GM21576 (cell line): Measurements from ENCODE around the gene RNU6-9.
"Not testable (repeated sequence)": the region's sequence is repeated elsewhere in the genome, so short reads cannot be mapped to it uniquely, and the experiment has no call there.

Experiments
- ATAC-seq: cut with Tn5 transposase; IDR thresholded peaks from one replicate; pipeline ENCODE4 v1.9.1; 2021; ENCODE audit warnings: mild to moderate bottlenecking, moderate library complexity; ENCODE audit not compliant: unreplicated experiment

The RNU6-9 gene

DNA sequence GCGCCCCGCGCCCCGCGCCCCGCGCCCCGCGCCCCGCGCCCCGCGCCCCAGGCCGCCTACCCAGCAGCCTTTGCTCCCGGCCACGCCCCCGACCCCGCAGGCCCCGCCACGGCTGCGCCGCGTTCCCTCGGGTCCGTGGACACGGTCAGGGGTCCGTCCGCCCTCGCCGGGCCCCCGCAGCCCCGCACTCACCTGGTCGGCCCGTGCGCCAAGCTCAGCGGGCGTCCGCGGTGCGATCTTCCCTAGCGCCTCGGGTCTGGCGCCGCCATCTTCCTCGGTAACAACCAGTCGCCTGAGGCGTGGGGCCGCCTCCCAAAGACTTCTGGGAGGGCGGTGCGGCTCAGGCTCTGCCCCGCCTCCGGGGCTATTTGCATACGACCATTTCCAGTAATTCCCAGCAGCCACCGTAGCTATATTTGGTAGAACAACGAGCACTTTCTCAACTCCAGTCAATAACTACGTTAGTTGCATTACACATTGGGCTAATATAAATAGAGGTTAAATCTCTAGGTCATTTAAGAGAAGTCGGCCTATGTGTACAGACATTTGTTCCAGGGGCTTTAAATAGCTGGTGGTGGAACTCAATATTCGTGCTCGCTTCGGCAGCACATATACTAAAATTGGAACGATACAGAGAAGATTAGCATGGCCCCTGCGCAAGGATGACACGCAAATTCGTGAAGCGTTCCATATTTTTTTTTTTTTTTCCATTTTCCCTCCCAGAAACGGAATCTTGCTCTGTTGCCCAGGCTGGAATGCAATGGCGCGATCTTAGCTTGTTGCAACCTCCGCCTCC, at the start of gene RNU6-9, which contains the start of gene MED16:
RNU6-9 (plus strand) TSS at position 591 of the 796 bp plus-strand sequence.
MED16 (minus strand) TSS at position 294 of the 796 bp plus-strand sequence. CDS start 2,056 bp downstream, outside the sequence.
- peak; percentile 79 for ATAC-seq

DNA sequence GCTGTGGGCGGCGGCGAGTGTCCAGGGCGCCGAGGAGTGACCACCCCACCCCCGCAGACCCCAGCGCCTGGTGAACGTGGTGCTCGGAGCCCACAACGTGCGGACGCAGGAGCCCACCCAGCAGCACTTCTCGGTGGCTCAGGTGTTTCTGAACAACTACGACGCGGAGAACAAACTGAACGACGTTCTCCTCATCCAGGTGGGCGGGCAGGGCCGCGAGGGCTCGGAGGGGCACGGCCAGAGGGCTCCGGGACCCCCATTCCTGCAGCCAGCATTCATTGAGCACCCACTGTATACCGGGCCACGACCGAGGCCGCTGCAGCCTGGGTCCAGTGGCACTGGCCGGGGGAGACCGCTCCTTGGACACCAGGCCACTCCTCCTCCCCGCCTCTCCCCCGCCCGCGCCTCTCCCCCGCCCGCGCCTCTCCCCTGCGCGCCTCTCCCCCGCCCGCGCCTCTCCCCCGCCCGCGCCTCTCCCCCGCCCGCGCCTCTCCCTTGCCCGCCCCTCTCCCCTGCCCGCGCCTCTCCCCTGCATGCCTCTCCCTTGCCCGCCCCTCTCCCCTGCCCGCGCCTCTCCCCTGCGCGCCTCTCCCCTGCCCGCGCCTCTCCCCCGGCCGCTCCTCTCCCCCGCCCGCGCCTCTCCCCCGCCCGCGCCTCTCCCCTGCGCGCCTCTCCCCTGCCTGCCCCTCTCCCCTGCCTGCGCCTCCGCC, 49.3 kb upstream of the RNU6-9 start:
- no peak for ATAC-seq

DNA sequence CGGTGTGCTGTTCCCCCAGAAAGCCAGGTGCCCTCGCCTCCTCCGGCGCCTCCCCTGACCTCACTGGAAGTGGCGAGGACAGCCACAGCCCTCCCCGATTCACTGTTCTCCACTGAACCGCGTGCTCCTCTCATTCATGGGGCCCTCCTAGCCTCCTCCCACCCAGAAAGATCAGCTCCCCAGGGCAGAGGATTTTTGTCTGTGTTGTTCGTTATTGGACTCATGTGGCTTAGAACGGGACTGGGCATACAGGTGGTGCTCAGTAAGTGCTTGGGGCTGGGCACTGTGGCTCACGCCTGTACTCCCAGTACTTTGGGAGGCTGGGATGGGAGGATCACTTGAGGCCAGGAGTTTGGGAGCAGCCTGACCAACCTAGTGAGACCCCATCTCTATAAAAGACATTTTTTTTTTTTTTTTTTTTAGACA, 48.7 kb upstream of the RNU6-9 start:
- ATAC-seq = no peak

DNA sequence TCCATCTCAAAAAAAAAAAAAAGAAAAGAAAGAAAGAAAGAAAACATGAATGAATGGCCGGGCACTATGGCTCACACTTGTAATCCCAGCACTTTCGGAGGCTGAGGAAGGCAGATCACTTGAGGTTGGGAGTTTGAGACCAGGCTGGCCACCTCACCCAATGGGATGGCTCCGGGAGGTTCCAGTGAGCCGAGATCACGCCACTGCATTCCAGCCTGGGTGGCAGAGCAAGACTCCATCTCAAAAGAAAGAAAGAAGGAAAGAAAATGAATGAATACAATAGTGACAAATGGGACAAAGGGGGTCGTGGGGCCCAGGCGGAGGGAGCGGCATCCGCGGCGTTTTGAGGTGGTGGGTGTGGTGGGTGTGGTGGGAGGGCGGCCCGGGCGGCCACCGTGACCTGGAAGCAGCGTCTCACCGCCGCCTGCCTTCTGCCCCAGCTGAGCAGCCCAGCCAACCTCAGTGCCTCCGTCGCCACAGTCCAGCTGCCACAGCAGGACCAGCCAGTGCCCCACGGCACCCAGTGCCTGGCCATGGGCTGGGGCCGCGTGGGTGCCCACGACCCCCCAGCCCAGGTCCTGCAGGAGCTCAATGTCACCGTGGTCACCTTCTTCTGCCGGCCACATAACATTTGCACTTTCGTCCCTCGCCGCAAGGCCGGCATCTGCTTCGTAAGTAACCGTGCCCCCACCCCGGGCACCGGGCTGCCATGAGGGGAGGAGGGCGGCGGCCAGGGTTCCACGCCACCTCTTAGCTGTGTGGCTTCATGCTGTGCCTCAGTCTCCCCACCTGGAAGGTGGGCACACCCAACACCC, 47.4 kb upstream of the RNU6-9 start:
- ATAC-seq = no peak

DNA sequence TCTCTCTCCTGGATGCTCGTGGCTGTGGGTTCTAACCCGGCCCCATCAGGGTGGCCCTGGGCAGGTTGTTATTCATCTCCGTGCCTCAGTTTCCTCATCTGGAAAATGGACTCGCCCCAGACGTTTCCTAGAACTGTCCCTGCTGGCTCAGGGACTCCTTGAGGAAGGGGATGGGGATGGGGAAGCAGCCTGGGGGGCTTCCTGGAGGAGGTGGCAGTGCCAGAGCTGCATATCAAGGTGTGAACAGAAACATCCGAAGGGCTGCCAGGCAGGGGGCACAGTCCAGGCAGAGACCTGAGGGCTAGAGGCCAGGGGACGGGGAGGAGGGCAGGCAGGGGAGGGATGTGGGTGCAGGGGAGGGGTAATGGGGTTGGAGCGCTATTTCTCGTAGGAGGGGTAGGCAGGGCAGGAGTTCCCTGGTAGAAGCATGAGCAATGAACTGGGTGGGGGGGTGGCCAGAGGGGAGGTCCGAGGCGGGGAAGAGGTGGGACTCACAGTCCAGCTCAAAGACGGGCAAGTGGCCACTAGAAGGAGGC, 44.8 kb upstream of the RNU6-9 start:
- no peak for ATAC-seq

DNA sequence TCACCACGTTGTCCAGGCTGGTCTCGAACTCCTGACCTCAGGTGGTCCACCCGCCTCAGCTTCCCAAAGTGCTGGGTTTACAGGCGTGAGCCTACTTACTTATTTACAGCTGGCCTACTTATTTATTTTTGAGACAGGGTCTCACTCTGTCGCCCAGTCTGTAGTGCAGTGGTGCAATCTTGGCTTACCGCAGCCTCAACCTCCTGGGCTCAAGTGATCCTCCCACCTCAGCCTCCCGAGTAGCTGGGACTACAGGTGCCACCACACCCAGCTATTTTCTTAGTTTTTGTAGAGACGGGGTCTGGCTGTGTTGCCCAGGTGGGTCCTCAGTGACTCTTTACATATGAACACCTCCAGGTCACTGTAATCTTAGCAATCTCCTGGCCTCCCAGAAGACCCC, 44.1 kb upstream of the RNU6-9 start:
- ATAC-seq = not testable (repeated sequence)

DNA sequence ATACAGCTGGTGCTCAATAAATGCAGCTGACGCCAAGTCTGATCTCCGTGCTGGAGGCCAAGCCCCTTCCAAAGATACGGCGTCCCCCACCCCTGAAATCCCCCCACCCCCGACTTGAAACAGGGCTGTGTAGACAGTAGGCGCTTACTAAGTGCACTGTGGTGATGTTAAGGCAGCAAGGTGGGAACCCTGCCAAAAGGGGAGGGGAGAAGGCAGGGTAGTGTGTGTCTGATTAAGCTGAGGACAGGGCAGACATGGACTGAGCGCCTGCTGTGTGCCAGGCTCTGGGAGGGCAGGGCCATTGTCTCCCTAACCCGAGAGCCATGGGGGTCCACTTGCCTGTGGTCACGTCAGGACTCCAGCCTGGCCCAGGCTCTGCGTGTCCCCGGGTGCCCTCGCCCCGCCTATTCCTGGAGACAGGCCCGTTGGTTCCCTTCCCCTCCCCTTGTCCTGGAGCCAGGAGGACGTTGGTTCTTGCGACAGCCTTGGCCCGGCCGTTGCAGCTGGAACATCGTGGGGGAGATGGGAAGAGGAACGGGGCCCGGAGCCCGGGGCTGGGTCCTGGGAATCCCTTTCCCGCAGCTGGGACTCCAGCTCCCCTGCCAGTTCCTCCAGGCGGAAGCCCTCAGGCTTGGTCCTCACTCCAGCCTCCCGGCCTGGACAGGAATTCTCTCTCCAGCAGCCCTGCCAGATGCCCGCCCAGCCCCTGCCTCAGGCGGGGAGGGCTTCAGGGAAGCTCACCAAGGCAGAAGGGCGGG, 42.9 kb upstream of the RNU6-9 start:
- ATAC-seq = no peak

DNA sequence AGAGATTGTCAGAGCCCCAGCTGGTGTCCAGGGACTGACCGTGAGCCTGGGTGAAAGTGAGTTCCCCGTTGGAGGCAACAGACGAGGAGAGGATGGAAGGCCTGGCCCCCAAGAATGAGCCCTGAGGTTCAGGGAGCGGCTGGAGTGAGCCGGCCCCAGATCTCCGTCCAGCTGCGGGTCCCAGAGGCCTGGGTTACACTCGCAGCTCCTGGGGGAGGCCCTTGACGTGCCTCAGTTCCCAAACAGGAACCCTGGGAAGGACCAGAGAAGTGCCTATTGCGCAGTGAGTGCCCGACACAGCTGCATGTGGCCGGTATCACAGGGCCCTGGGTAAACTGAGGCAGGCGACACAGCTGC, 42.3 kb upstream of the RNU6-9 start:
- ATAC-seq = no peak

DNA sequence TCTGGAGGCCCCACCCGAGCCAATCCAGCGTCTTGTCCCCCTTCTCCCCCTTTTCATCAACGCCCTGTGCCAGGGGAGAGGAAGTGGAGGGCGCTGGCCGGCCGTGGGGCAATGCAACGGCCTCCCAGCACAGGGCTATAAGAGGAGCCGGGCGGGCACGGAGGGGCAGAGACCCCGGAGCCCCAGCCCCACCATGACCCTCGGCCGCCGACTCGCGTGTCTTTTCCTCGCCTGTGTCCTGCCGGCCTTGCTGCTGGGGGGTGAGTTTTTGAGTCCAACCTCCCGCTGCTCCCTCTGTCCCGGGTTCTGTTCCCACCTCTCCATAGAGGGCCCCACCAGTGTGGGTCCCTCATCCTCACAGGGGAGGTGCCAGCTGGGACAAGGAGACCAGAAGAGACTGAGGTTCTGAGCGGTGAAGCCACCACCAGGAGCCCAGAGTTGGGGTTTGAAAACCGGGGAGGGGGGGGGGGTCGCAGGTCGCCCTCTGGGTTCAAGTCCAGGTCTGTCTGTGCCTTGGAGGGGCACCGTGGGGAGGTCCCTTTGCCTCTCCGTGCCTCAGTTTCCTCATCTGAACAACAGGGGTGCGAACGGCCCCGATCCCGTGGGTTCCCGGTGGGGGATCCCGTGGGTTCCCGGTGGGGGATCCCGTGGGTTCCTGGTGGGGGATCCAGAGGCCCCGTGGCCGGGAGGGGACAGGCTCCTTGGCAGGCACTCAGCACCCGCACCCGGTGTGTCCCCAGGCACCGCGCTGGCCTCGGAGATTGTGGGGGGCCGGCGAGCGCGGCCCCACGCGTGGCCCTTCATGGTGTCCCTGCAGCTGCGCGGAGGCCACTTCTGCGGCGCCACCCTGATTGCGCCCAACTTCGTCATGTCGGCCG, 40.9 kb upstream of the RNU6-9 start, which contains the start of gene ELANE:
ELANE (plus strand) TSS at position 168 of the 878 bp plus-strand sequence; CDS start at position 194, 26 bp downstream.
- ATAC-seq = no peak

DNA sequence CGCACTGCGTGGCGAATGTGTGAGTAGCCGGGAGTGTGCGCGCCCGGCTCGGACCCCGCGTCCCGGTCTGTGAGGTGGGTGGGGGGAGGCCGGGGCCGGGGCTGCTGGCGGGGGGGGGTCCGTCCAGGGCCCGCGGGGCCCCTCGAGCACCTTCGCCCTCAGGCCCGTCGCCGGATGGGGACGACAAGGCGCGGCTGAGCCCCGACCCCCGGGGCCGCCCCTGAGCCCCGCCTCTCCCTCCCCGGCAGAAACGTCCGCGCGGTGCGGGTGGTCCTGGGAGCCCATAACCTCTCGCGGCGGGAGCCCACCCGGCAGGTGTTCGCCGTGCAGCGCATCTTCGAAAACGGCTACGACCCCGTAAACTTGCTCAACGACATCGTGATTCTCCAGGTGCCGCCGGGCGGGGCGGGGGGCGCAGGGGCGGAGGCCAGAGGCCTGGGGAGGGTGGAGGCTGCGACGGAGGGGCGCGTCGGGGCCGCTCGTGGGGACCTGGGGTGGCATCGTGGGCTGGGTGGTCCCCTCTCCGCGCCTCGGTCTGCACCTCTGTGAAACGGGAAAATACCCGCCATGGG, 40.2 kb upstream of the RNU6-9 start:
- no peak for ATAC-seq

DNA sequence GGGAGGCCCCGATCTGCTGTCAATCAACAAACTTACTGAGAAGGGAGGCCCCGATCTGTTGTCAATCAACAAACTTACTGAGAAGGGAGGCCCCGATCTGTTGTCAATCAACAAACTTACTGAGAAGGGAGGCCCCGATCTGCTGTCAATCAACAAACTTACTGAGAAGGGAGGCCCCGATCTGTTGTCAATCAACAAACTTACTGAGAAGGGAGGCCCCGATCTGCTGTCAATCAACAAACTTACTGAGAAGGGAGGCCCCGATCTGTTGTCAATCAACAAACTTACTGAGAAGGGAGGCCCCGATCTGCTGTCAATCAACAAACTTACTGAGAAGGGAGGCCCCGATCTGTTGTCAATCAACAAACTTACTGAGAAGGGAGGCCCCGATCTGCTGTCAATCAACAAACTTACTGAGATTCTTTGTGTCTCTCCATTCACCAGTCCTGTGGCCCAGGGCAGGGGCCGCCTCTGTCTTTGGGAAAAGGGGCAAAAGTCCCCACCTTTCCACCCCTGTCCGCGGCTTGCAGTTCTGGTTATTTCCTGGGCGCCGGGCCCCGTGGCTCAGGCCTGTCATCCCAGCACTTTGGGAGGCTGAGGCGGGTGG, 39.6 kb upstream of the RNU6-9 start:
- ATAC-seq = not testable (repeated sequence)

DNA sequence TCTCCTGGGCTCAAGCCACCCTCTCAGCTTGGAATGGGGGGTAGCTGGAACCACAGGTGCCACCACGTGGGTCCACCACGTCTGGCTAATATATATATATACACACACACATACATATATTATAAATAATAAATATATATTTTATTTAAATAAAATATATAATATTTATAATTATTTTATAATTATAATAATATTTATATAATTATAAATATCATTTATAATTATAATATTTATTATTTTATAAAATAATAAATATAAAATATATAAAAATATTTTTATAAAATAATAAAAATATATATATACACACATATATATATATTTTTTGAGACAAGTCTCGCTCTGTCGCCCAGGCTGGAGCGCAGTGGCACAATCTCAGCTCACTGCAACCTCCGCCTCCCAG, 38.7 kb upstream of the RNU6-9 start:
- no peak for ATAC-seq

DNA sequence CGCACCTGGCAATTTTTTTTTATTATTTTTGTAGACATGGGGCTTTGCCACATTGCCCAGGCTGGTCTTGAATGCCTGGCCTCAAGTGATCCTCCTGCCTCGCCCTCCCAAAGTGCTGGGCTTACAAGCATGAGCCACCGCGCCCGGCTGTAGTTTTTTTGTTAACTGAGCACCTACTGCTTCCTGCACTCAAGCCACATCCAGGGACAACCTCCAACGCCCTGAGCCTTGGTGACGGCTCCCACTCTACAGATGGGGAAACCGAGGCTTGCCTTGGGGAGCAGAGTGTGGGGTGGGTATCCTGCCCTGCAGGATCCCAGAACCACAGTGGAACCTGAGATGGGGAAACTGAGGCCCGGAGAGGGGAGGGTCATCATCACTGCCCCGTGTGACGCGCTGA, 38.1 kb upstream of the RNU6-9 start:
- no peak for ATAC-seq

DNA sequence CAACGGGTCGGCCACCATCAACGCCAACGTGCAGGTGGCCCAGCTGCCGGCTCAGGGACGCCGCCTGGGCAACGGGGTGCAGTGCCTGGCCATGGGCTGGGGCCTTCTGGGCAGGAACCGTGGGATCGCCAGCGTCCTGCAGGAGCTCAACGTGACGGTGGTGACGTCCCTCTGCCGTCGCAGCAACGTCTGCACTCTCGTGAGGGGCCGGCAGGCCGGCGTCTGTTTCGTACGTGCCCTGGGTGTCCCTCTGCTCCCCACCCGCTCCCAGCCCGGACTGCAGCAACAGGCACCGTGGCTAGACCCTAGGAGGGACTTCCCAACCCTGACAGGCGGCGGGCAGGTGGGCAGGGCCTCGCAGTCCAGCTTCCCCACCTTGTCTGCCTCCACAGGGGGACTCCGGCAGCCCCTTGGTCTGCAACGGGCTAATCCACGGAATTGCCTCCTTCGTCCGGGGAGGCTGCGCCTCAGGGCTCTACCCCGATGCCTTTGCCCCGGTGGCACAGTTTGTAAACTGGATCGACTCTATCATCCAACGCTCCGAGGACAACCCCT, 37.6 kb upstream of the RNU6-9 start:
- ATAC-seq = no peak

DNA sequence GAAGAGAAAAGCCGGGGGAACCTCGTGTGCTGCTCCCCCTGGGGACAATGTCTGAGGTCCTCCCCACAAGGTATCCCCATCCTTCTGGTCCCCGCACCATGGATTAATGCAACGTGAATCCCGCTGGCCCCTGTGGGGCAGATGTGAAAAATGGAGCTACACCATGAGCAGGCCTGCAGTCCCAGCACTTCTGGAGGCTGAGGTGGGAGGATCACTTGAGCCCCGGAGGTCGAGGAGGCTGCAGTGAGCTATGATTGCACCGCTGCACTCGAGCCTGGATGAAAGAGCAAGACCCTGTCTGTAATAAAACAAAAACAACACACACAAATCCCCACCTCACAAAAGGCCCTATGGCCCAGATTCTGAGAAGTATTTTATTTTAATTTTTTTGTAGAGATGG, 35.0 kb upstream of the RNU6-9 start:
- ATAC-seq = no peak

DNA sequence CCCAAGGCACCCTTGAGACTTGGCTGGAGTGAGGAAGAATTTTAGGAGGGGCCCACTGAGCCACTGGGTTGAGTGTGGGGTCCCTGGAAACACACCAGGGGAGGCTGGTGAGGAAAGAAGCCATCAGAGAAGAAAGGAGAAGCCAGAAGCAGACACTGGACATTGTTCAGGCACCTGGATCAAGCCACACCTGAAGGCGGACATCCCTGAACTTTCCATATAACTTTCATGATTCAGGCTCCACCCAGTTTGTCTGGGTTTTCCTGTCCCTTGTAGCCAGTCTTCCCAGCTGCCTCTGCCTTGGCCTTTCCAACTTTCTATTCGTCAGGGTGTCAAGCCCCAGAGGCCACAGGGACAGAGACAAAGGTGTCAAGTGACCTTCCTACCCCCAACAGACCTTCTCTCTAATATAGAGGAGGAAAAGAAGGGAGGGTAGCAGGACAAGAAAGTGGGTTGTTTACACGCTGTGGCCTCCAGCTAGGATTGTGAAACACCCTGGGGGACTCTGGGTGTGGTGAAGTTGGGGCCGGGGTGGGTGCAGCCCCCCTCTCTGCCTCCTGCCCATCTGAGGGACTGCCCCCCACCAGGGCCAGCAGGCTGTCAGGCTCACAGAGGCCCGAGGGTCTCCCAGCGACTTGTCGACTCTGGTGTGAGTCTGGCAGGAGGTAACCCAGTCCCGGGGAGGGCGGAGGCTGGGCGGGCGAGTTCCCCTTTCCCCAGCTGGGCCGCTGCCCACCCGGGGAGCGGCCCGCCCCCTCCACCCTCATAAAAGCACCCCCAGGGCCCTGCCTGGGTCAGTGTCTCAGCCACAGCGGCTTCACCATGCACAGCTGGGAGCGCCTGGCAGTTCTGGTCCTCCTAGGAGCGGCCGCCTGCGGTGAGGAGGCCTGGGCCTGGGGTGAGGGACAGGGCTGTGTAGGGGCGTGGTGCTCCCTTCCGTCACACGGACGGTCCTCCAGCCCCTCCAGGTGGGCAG, 34.1 kb upstream of the RNU6-9 start, which contains the start of gene CFD:
CFD (plus strand) TSS at position 797 of the 976 bp plus-strand sequence; CDS start at position 823, 26 bp downstream.
- ATAC-seq = no peak
